K562 (cell line): ENCODE data around the gene PPT1. TPM values are rescaled to one million over a fixed set of nuclear protein-coding genes. Genes with fewer than 3 reads are reported as not detected.

Experiments used
- BRCA1 ChIP-seq, 2 experiments: fragments of 450-650 bp in 1 of 2; sonication (generic) in 1 of 2; formaldehyde crosslinking in 1 of 2; IDR thresholded peaks; 2 replicates each; pipeline versions ENCODE4 v1.5.0 to v1.6.1; 2017 to 2020; ENCODE audit warnings: mild to moderate bottlenecking in 1 of 2, missing genetic modification reagents in 1 of 2
- CREB1 ChIP-seq, 2 experiments: sonication (generic) in 1 of 2; formaldehyde crosslinking in 1 of 2; IDR thresholded peaks; 2 replicates each; pipeline versions ENCODE4 v1.6.1 to v1.8.0; 2012 to 2022; ENCODE audit warnings: inconsistent platforms in 1 of 2, mild to moderate bottlenecking in 1 of 2, missing genetic modification reagents in 1 of 2, moderate library complexity in 1 of 2
- FOXK2 ChIP-seq, 2 experiments: fragments of 450-650 bp; IDR thresholded peaks in 1 of 2; conservative IDR thresholded peaks in 1 of 2; 2 replicates each; pipeline ENCODE4 v1.6.1; 2016; ENCODE audit warnings: low read depth in 2 of 2, mild to moderate bottlenecking in 1 of 2
- GABPA ChIP-seq: fragments of 200-800 bp; sonication (Bioruptor generic); conservative IDR thresholded peaks from 2 replicates; pipeline ENCODE4 v1.6.1; 2016; ENCODE audit warnings: low read depth, missing genetic modification characterization, missing compliant biosample characterization
- KLF16 ChIP-seq: IDR thresholded peaks from 2 replicates; pipeline ENCODE4 v1.6.1; 2016; ENCODE audit warnings: antibody characterized with exemption
- MCM2 ChIP-seq: fragments of 450-650 bp; IDR thresholded peaks from 2 replicates; pipeline ENCODE4 v1.6.1; 2017; ENCODE audit warnings: low read depth, mild to moderate bottlenecking
- MIER1 ChIP-seq: fragments of 450-650 bp; IDR thresholded peaks from 2 replicates; pipeline ENCODE4 v1.6.1; 2016; ENCODE audit warnings: antibody characterized with exemption, mild to moderate bottlenecking, low read depth
- NR1H2 ChIP-seq: sonication (generic); formaldehyde crosslinking; IDR thresholded peaks from 2 replicates; pipeline ENCODE4 v1.4.0; 2020; ENCODE audit warnings: mild to moderate bottlenecking, missing genetic modification reagents
- SMARCC2 ChIP-seq: fragments of 450-650 bp; IDR thresholded peaks from 2 replicates; pipeline ENCODE4 v1.6.1; 2017; ENCODE audit warnings: antibody characterized with exemption, moderate library complexity, mild to moderate bottlenecking, low read depth
- SNRNP70 ChIP-seq: fragments of 200-400 bp; formaldehyde crosslinking; optimal IDR thresholded peaks from 2 replicates; pipeline ENCODE3; 2017; ENCODE audit warnings: low read depth, low read length
- SRSF1 ChIP-seq: fragments of 200-400 bp; formaldehyde crosslinking; IDR thresholded peaks from 2 replicates; pipeline ENCODE4 v1.6.1; 2017; ENCODE audit warnings: mild to moderate bottlenecking, low read depth, low read length, moderate library complexity
- TBP ChIP-seq: optimal IDR thresholded peaks from 2 replicates; pipeline ENCODE3; 2011; ENCODE audit warnings: low read depth, low read length, improper control_type of control experiment
- TCF15 ChIP-seq: fragments of 250-450 bp; sonication (Bioruptor Pico); IDR thresholded peaks from 2 replicates; pipeline ENCODE4 v1.8.0; 2022; ENCODE audit warnings: moderate library complexity, mild to moderate bottlenecking, inconsistent platforms
- UBTF ChIP-seq, 2 experiments: IDR thresholded peaks; 2 replicates each; pipeline ENCODE4 v1.6.1; 2012; ENCODE audit warnings: improper control_type of control experiment in 2 of 2, low read depth in 2 of 2, low read length in 2 of 2, borderline replicate concordance in 1 of 2
- ZMIZ1 ChIP-seq, 2 experiments: fragments of 150-350 bp in 1 of 2; IDR thresholded peaks; 2 replicates each; pipeline ENCODE4 v1.6.1; 2012 to 2016; ENCODE audit warnings: low read depth in 2 of 2, low read length in 2 of 2, mild to moderate bottlenecking in 1 of 2, moderate library complexity in 1 of 2
- ZNF133 ChIP-seq: fragments of 250-450 bp; sonication (Bioruptor Pico); IDR thresholded peaks from 2 replicates; pipeline ENCODE4 v1.4.0; 2020; ENCODE audit warnings: mild to moderate bottlenecking
- ZNF143 ChIP-seq: sonication (generic); formaldehyde crosslinking; IDR thresholded peaks from 2 replicates; pipeline ENCODE4 v1.9.0; 2022; ENCODE audit warnings: mild to moderate bottlenecking, missing genetic modification reagents
- ZNF212 ChIP-seq: fragments of 450-650 bp; formaldehyde crosslinking; IDR thresholded peaks from 2 replicates; pipeline ENCODE4 v1.4.0; 2020; ENCODE audit warnings: mild to moderate bottlenecking
- ZNF347 ChIP-seq: fragments of 450-650 bp; formaldehyde crosslinking; IDR thresholded peaks from 2 replicates; pipeline ENCODE4 v1.4.0; 2020; ENCODE audit warnings: low read depth, mild to moderate bottlenecking, moderate library complexity
- polyA plus RNA-seq, 8 experiments: library from polyadenylated mRNA; depleted of rRNA in 4 of 8; stranded (reverse) in 5 of 8; unstranded in 3 of 8; fragments of >200 nt; fragmentation: Nextera tagmentation in 2 of 8; fragmentation: Illumina TruSeq in 1 of 8; extraction: Ambion mirVana in 2 of 8; extraction: Trizol in 1 of 8; gene quantifications; 2 replicates each; pipeline versions ENCODE4 v1.2.1 to v1.2.3, GENCODE V29; 2011 to 2014; ENCODE audit warnings: inconsistent platforms in 1 of 8, missing spikeins in 1 of 8
- total RNA-seq, 7 experiments: library from RNA; depleted of rRNA in 6 of 7; stranded (reverse); fragments of >200 nt in 6 of 7; fragmentation: Illumina TruSeq in 2 of 7; extraction: Trizol in 2 of 7; gene quantifications; 2 replicates each; pipeline versions ENCODE4 v1.2.1 to v1.2.3, GENCODE V29; 2011 to 2021; ENCODE audit warnings: low replicate concordance in 1 of 7
- TF ChIP-seq, protein P1 (sequence below): fragments of 450-650 bp; formaldehyde crosslinking; IDR thresholded peaks from 2 replicates; pipeline ENCODE4 v1.4.0; 2020; ENCODE audit warnings: mild to moderate bottlenecking, mixed read lengths

The PPT1 gene
- total and polyA plus RNA-seq, 9 of the 15 experiments (the other 6 are each of a cell fraction or from before 2014, with no cell fraction given) = 72.2 to 285 (median 143) TPM

DNA sequence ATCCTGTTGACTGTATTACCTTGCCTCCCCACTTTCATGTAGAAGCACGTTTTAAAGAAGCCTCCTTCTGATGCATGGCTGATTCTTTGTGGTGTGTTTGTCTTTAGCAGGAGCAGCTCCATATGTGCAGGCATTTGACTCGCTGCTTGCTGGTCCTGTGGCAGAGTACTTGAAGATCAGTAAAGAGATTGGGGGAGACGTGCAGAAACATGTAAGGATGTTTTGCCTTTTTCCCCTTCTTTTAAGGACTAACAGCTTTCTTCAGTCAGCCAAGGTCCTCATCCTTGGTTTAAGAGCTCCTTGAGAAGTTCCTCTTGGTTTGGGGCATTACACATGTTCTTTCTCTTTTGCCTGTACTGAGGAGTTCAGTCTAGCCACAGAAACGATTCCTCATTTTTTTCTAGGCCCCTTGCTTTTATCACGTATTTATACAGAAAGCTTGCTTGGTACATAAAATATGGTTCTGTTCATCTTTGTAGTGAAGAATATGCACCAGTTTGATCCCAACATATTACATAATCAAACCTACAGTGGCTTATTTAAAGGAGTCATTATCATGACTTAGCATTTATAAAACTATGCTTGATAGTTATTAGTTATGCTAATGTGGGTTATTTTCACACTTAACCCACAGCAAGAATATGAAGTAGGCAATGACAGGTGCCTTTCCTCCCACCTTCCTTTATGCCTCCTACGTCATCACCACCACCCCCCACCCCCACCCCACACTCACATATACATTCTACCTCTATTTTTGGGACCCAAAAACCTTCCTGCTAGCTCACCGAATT lies 36.9 kb downstream of the PPT1 start (continued):
- TF ChIP-seq FOXK2 (conservative IDR thresholded peaks at IDR 0.05 in 1 of 2, IDR thresholded peaks at IDR 0.05 in 1 of 2; ENCODE audit: low read depth in 2 of 2) = no peak
- no peak for TF ChIP-seq CREB1 (IDR thresholded peaks at IDR 0.05)
- no peak for TF ChIP-seq CREB1 (CRISPR knock-in tag; IDR thresholded peaks at IDR 0.05)
- TF ChIP-seq BRCA1 (IDR thresholded peaks at IDR 0.05) = no peak
- no peak for TF ChIP-seq BRCA1 (CRISPR knock-in tag; IDR thresholded peaks at IDR 0.05)
- TF ChIP-seq MCM2 = no peak
- TF ChIP-seq SMARCC2 = no peak
- TF ChIP-seq TBP = no peak
- no peak for TF ChIP-seq ZMIZ1 (IDR thresholded peaks at IDR 0.05; ENCODE audit: low read depth in 2 of 2, low read length in 2 of 2)
- no peak for TF ChIP-seq SNRNP70
- no peak for TF ChIP-seq ZNF212 (CRISPR knock-in tag)
- TF ChIP-seq KLF16 = no peak
- TF ChIP-seq NR1H2 (CRISPR knock-in tag) = no peak
- TF ChIP-seq TCF15 (CRISPR knock-in tag) = no peak; the same call in 1 of the 2 replicates
- no peak for TF ChIP-seq ZNF143
- TF ChIP-seq, protein P1, sequence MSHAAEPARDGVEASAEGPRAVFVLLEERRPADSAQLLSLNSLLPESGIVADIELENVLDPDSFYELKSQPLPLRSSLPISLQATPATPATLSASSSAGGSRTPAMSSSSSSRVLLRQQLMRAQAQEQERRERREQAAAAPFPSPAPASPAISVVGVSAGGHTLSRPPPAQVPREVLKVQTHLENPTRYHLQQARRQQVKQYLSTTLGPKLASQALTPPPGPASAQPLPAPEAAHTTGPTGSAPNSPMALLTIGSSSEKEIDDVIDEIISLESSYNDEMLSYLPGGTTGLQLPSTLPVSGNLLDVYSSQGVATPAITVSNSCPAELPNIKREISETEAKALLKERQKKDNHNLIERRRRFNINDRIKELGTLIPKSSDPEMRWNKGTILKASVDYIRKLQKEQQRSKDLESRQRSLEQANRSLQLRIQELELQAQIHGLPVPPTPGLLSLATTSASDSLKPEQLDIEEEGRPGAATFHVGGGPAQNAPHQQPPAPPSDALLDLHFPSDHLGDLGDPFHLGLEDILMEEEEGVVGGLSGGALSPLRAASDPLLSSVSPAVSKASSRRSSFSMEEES (CRISPR knock-in tag) = peak; percentile 5; the same call in 1 of the 2 replicates
- no peak for TF ChIP-seq ZNF133 (CRISPR knock-in tag)
- no peak for TF ChIP-seq SRSF1
- TF ChIP-seq MIER1 = no peak
- no peak for TF ChIP-seq UBTF (IDR thresholded peaks at IDR 0.05; ENCODE audit: borderline replicate concordance in 1 of 2, low read depth in 2 of 2, low read length in 2 of 2)
- TF ChIP-seq ZNF347 = no peak
- peak; percentile 55 for TF ChIP-seq GABPA (tag)
